WTC11 (cell line): ENCODE data around the gene MAP7D2. TPM values are rescaled to one million over a fixed set of nuclear protein-coding genes. Genes with fewer than 3 reads are reported as not detected.

Experiments used
- ATAC-seq: fragments of 200-7000 bp; cut with Tn5 transposase; 2 replicates; pipeline ENCODE4 v1.10.0; 2021; ENCODE audit warnings: mild to moderate bottlenecking, moderate library complexity
- CTCF ChIA-PET: fragments of 300-600 bp; sonication (Branson Sonifier 250); formaldehyde crosslinking; loops from one replicate; lab custom pipeline; 2021; ENCODE audit warnings: antibody characterized with exemption; lab: Charles Lee
- POLR2A ChIA-PET: fragments of 350-600 bp; sonication (Branson Sonifier 250); formaldehyde crosslinking; loops from one replicate; lab custom pipeline; 2021; ENCODE audit warnings: antibody characterized with exemption; lab: Charles Lee
- DNase-seq: peaks from one replicate; pipeline ENCODE4 v3.0.0; 2021; ENCODE audit warnings: low spot score
- H3K27ac Mint-ChIP-seq: 2 replicates; pipeline ENCODE4 v1.8.0; 2021; ENCODE audit warnings: mixed read lengths
- H3K27me3 Mint-ChIP-seq: 2 replicates; pipeline ENCODE4 v1.8.0; 2021; ENCODE audit warnings: low read depth, mild to moderate bottlenecking, moderate library complexity, mixed read lengths
- H3K36me3 Mint-ChIP-seq: 2 replicates; pipeline ENCODE4 v1.8.0; 2021; ENCODE audit warnings: mixed read lengths
- H3K4me1 Mint-ChIP-seq: 2 replicates; pipeline ENCODE4 v1.8.0; 2022; ENCODE audit warnings: mixed read lengths
- H3K4me3 Mint-ChIP-seq: 2 replicates; pipeline ENCODE4 v1.8.0; 2021; ENCODE audit warnings: mild to moderate bottlenecking, moderate library complexity, mixed read lengths
- H3K9me3 Mint-ChIP-seq: 2 replicates; pipeline ENCODE4 v1.8.0; 2021; ENCODE audit warnings: mixed read lengths
- CREB1 ChIP-seq: sonication (generic); formaldehyde crosslinking; IDR thresholded peaks from 2 replicates; pipeline ENCODE4 v1.8.0; 2023; ENCODE audit warnings: mild to moderate bottlenecking, missing genetic modification reagents
- ELF4 ChIP-seq: sonication (generic); formaldehyde crosslinking; IDR thresholded peaks from 2 replicates; pipeline ENCODE4 v1.8.1; 2022; ENCODE audit warnings: low read depth, mild to moderate bottlenecking, moderate library complexity, missing genetic modification reagents
- ETV6 ChIP-seq: sonication (generic); formaldehyde crosslinking; IDR thresholded peaks from 2 replicates; pipeline ENCODE4 v1.8.1; 2022; ENCODE audit warnings: mild to moderate bottlenecking, missing genetic modification reagents
- FOXK1 ChIP-seq: sonication (generic); formaldehyde crosslinking; IDR thresholded peaks from 2 replicates; pipeline ENCODE4 v1.8.0; 2022; ENCODE audit warnings: mild to moderate bottlenecking, moderate library complexity, missing genetic modification reagents
- GABPB1 ChIP-seq: sonication (generic); formaldehyde crosslinking; IDR thresholded peaks from 2 replicates; pipeline ENCODE4 v1.8.1; 2023; ENCODE audit warnings: mild to moderate bottlenecking, missing genetic modification reagents
- GTF2I ChIP-seq: fragments of 250-450 bp; sonication (Bioruptor Pico); conservative IDR thresholded peaks from 2 replicates; pipeline ENCODE4 v1.4.0; 2021; ENCODE audit warnings: mild to moderate bottlenecking
- HMGA2 ChIP-seq: fragments of 250-450 bp; sonication (Bioruptor Pico); IDR thresholded peaks from 2 replicates; pipeline ENCODE4 v1.4.0; 2021; ENCODE audit warnings: mild to moderate bottlenecking, moderate library complexity
- JAZF1 ChIP-seq: fragments of 250-450 bp; sonication (Bioruptor Pico); IDR thresholded peaks from 2 replicates; pipeline ENCODE4 v1.9.0; 2021; ENCODE audit warnings: moderate library complexity, mild to moderate bottlenecking, inconsistent platforms
- MXD4 ChIP-seq: fragments of 250-450 bp; sonication (Bioruptor Pico); IDR thresholded peaks from 2 replicates; pipeline ENCODE4 v1.8.0; 2021; ENCODE audit warnings: mild to moderate bottlenecking, moderate library complexity, borderline replicate concordance
- NFE2L1 ChIP-seq: sonication (generic); formaldehyde crosslinking; IDR thresholded peaks from 2 replicates; pipeline ENCODE4 v1.8.1; 2023; ENCODE audit warnings: missing genetic modification reagents
- RELA ChIP-seq: sonication (generic); formaldehyde crosslinking; IDR thresholded peaks from 2 replicates; pipeline ENCODE4 v1.8.1; 2022; ENCODE audit warnings: missing genetic modification reagents, mild to moderate bottlenecking, borderline replicate concordance
- TEAD1 ChIP-seq: sonication (generic); formaldehyde crosslinking; IDR thresholded peaks from 2 replicates; pipeline ENCODE4 v1.8.0; 2022; ENCODE audit warnings: mild to moderate bottlenecking, missing genetic modification reagents
- TP53 ChIP-seq: sonication (generic); formaldehyde crosslinking; IDR thresholded peaks from 2 replicates; pipeline ENCODE4 v1.8.1; 2023; ENCODE audit warnings: mild to moderate bottlenecking, missing genetic modification reagents
- ZNF138 ChIP-seq: sonication (generic); formaldehyde crosslinking; conservative IDR thresholded peaks from 2 replicates; pipeline ENCODE4 v1.8.1; 2022; ENCODE audit warnings: mild to moderate bottlenecking, moderate library complexity, missing genetic modification reagents
- ZNF416 ChIP-seq: fragments of 250-450 bp; sonication (Bioruptor Pico); IDR thresholded peaks from 2 replicates; pipeline ENCODE4 v1.9.0; 2021; ENCODE audit warnings: mild to moderate bottlenecking, inconsistent platforms
- ZNF671 ChIP-seq: fragments of 250-450 bp; sonication (Bioruptor Pico); IDR thresholded peaks from 2 replicates; pipeline ENCODE4 v1.8.0; 2021; ENCODE audit warnings: mild to moderate bottlenecking
- total RNA-seq: library from RNA; stranded (reverse); gene quantifications from 3 replicates; pipeline ENCODE4 v1.2.3, GENCODE V29; 2021
- TF ChIP-seq, protein P1 (sequence below): sonication (generic); formaldehyde crosslinking; IDR thresholded peaks from 2 replicates; pipeline ENCODE4 v1.8.0; 2022; ENCODE audit warnings: mild to moderate bottlenecking, missing genetic modification reagents
- TF ChIP-seq, protein P2 (sequence below): fragments of 250-450 bp; sonication (Bioruptor Pico); IDR thresholded peaks from 2 replicates; pipeline ENCODE4 v1.9.0; 2021; ENCODE audit warnings: mild to moderate bottlenecking
- TF ChIP-seq, protein P3 (sequence below): sonication (generic); formaldehyde crosslinking; conservative IDR thresholded peaks from 2 replicates; pipeline ENCODE4 v1.8.1; 2022; ENCODE audit warnings: mild to moderate bottlenecking, missing genetic modification reagents
- TF ChIP-seq, protein P4 (sequence below): sonication (generic); formaldehyde crosslinking; IDR thresholded peaks from 2 replicates; pipeline ENCODE4 v1.8.1; 2022; ENCODE audit warnings: missing genetic modification reagents, borderline replicate concordance
- TF ChIP-seq, protein P5 (sequence below): fragments of 200-600 bp; IDR thresholded peaks from 2 replicates; pipeline ENCODE4 v1.8.0; 2022; ENCODE audit warnings: antibody characterized with exemption
- TF ChIP-seq, protein P6 (sequence below): sonication (generic); formaldehyde crosslinking; IDR thresholded peaks from 2 replicates; pipeline ENCODE4 v1.8.0; 2023; ENCODE audit warnings: missing genetic modification reagents
- TF ChIP-seq, protein P7 (sequence below): sonication (generic); formaldehyde crosslinking; IDR thresholded peaks from 2 replicates; pipeline ENCODE4 v1.8.0; 2022; ENCODE audit warnings: mild to moderate bottlenecking, missing genetic modification reagents
- TF ChIP-seq, protein P8 (sequence below): fragments of 250-450 bp; sonication (Bioruptor Pico); IDR thresholded peaks from 2 replicates; pipeline ENCODE4 v1.9.0; 2021; ENCODE audit warnings: moderate library complexity, mild to moderate bottlenecking, inconsistent platforms, borderline replicate concordance

MAP7D2 gene
- total RNA-seq, 1 experiment from 2014 or later = 0.57 TPM

DNA sequence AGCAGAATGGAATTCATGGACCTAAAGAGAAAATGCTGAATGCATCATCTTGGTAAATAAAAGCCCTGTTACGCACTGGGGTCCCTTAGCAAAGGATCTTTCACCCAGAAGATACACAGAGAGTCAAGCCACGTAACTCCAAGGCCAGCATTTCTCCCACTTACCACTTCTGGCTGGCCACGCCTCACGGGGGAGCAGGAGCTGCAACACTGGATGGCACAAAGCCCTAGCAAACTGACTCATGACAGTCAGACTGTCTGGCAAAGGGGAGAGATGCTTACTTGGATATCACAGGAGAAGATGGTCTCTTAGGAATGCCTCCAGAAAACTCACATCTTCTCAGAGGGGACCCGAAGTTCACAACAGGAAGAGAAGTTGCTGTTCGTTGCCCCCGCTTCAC lies 74.5 kb downstream of the MAP7D2 start:
- H3K27me3 Mint-ChIP-seq = no peaks in the 10 kb centered on the region
- DNase-seq (no peak), ATAC-seq (no peak)
- no peaks in the 10 kb centered on the region for H3K36me3 Mint-ChIP-seq
- no peak overlapping the region for H3K4me3 Mint-ChIP-seq
- ChIA-PET CTCF (interaction anchor here (1.0 kb wide), 1 partner anchor 22 kb away, joined by 3 read pairs; no protein-coding TSS in a partner anchor), POLR2A (no interaction called here)
- no peak for TF ChIP-seq GTF2I (CRISPR knock-in tag)
- TF ChIP-seq ETV6 (CRISPR knock-in tag) = no peak
- TF ChIP-seq MXD4 (CRISPR knock-in tag) = no peak
- TF ChIP-seq ZNF671 (CRISPR knock-in tag) = no peak
- TF ChIP-seq, protein P1, sequence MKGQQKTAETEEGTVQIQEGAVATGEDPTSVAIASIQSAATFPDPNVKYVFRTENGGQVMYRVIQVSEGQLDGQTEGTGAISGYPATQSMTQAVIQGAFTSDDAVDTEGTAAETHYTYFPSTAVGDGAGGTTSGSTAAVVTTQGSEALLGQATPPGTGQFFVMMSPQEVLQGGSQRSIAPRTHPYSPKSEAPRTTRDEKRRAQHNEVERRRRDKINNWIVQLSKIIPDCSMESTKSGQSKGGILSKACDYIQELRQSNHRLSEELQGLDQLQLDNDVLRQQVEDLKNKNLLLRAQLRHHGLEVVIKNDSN (CRISPR knock-in tag) = no peak
- no peak for TF ChIP-seq JAZF1 (CRISPR knock-in tag)
- TF ChIP-seq, protein P2, sequence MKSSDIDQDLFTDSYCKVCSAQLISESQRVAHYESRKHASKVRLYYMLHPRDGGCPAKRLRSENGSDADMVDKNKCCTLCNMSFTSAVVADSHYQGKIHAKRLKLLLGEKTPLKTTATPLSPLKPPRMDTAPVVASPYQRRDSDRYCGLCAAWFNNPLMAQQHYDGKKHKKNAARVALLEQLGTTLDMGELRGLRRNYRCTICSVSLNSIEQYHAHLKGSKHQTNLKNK (CRISPR knock-in tag) = no peak
- TF ChIP-seq, protein P3, sequence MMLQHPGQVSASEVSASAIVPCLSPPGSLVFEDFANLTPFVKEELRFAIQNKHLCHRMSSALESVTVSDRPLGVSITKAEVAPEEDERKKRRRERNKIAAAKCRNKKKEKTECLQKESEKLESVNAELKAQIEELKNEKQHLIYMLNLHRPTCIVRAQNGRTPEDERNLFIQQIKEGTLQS (CRISPR knock-in tag) = no peak
- TF ChIP-seq FOXK1 (CRISPR knock-in tag) = no peak
- TF ChIP-seq, protein P4, sequence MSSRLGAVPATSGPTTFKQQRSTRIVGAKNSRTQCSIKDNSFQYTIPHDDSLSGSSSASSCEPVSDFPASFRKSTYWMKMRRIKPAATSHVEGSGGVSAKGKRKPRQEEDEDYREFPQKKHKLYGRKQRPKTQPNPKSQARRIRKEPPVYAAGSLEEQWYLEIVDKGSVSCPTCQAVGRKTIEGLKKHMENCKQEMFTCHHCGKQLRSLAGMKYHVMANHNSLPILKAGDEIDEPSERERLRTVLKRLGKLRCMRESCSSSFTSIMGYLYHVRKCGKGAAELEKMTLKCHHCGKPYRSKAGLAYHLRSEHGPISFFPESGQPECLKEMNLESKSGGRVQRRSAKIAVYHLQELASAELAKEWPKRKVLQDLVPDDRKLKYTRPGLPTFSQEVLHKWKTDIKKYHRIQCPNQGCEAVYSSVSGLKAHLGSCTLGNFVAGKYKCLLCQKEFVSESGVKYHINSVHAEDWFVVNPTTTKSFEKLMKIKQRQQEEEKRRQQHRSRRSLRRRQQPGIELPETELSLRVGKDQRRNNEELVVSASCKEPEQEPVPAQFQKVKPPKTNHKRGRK (CRISPR knock-in tag) = no peak
- TF ChIP-seq ELF4 = no peak
- no peak for TF ChIP-seq CREB1 (CRISPR knock-in tag)
- H3K27ac Mint-ChIP-seq = no peak overlapping the region
- no peaks in the 10 kb centered on the region for H3K9me3 Mint-ChIP-seq
- H3K4me1 Mint-ChIP-seq = no peaks in the 10 kb centered on the region

DNA sequence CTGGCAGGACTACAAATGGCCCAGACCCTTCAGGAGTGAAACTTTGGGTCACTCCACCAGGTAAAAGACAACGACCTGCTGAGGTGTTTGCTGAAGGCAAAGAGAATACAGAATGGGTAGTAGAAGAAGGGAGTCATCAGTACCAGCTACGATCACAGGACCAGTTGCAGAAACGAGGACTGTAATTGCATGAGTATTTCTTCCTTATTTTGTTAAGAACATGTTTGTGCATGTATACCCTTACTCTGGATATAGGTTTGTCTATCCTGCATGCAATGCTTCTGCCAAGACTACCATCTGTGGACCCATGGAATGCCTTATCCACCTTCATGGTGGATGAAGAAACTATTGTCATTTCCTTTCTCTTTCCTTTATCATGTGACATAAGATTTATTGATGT lies 77.7 kb downstream of the MAP7D2 start:
- no peak overlapping the region for H3K27ac Mint-ChIP-seq
- H3K36me3 Mint-ChIP-seq = no peaks in the 10 kb centered on the region
- H3K27me3 Mint-ChIP-seq = no peaks in the 10 kb centered on the region
- CTCF ChIA-PET = no interaction called here
- ATAC-seq (no peak), DNase-seq (no peak)
- TF ChIP-seq ZNF138 (CRISPR knock-in tag) (no peak), TEAD1 (CRISPR knock-in tag) (no peak), TP53 (CRISPR knock-in tag) (no peak), GABPB1 (CRISPR knock-in tag) (no peak), ZNF416 (CRISPR knock-in tag) (no peak), HMGA2 (no peak), NFE2L1 (CRISPR knock-in tag) (no peak), RELA (CRISPR knock-in tag) (no peak)
- TF ChIP-seq, protein P5, sequence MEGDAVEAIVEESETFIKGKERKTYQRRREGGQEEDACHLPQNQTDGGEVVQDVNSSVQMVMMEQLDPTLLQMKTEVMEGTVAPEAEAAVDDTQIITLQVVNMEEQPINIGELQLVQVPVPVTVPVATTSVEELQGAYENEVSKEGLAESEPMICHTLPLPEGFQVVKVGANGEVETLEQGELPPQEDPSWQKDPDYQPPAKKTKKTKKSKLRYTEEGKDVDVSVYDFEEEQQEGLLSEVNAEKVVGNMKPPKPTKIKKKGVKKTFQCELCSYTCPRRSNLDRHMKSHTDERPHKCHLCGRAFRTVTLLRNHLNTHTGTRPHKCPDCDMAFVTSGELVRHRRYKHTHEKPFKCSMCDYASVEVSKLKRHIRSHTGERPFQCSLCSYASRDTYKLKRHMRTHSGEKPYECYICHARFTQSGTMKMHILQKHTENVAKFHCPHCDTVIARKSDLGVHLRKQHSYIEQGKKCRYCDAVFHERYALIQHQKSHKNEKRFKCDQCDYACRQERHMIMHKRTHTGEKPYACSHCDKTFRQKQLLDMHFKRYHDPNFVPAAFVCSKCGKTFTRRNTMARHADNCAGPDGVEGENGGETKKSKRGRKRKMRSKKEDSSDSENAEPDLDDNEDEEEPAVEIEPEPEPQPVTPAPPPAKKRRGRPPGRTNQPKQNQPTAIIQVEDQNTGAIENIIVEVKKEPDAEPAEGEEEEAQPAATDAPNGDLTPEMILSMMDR = no peak
- TF ChIP-seq, protein P2 (CRISPR knock-in tag) = no peak
- TF ChIP-seq, protein P6, sequence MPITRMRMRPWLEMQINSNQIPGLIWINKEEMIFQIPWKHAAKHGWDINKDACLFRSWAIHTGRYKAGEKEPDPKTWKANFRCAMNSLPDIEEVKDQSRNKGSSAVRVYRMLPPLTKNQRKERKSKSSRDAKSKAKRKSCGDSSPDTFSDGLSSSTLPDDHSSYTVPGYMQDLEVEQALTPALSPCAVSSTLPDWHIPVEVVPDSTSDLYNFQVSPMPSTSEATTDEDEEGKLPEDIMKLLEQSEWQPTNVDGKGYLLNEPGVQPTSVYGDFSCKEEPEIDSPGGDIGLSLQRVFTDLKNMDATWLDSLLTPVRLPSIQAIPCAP (CRISPR knock-in tag) = no peak
- TF ChIP-seq, protein P7, sequence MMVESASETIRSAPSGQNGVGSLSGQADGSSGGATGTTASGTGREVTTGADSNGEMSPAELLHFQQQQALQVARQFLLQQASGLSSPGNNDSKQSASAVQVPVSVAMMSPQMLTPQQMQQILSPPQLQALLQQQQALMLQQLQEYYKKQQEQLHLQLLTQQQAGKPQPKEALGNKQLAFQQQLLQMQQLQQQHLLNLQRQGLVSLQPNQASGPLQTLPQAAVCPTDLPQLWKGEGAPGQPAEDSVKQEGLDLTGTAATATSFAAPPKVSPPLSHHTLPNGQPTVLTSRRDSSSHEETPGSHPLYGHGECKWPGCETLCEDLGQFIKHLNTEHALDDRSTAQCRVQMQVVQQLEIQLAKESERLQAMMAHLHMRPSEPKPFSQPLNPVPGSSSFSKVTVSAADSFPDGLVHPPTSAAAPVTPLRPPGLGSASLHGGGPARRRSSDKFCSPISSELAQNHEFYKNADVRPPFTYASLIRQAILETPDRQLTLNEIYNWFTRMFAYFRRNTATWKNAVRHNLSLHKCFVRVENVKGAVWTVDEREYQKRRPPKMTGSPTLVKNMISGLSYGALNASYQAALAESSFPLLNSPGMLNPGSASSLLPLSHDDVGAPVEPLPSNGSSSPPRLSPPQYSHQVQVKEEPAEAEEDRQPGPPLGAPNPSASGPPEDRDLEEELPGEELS (CRISPR knock-in tag) = no peak
- TF ChIP-seq, protein P8, sequence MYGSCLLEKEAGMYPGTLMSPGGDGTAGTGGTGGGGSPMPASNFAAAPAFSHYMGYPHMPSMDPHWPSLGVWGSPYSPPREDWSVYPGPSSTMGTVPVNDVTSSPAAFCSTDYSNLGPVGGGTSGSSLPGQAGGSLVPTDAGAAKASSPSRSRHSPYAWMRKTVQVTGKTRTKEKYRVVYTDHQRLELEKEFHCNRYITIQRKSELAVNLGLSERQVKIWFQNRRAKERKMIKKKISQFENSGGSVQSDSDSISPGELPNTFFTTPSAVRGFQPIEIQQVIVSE (CRISPR knock-in tag) = no peak
- H3K4me1 Mint-ChIP-seq = no peaks in the 10 kb centered on the region
- no peaks in the 10 kb centered on the region for H3K9me3 Mint-ChIP-seq
- POLR2A ChIA-PET = no interaction called here
- H3K4me3 Mint-ChIP-seq = no peak overlapping the region
